K562 treated with DMSO at 1 percent for 12 hours (cell line): ENCODE data around the gene SV2C. TPM values are rescaled to one million over a fixed set of nuclear protein-coding genes. Genes with fewer than 3 reads are reported as not detected.

Experiments used
- total RNA-seq: library from RNA; unstranded; fragments of 300-600 nt; gene quantifications from 2 replicates; pipeline ENCODE4 v1.2.3, GENCODE V29; 2022; ENCODE audit not compliant: insufficient read depth

SV2C gene, protein sequence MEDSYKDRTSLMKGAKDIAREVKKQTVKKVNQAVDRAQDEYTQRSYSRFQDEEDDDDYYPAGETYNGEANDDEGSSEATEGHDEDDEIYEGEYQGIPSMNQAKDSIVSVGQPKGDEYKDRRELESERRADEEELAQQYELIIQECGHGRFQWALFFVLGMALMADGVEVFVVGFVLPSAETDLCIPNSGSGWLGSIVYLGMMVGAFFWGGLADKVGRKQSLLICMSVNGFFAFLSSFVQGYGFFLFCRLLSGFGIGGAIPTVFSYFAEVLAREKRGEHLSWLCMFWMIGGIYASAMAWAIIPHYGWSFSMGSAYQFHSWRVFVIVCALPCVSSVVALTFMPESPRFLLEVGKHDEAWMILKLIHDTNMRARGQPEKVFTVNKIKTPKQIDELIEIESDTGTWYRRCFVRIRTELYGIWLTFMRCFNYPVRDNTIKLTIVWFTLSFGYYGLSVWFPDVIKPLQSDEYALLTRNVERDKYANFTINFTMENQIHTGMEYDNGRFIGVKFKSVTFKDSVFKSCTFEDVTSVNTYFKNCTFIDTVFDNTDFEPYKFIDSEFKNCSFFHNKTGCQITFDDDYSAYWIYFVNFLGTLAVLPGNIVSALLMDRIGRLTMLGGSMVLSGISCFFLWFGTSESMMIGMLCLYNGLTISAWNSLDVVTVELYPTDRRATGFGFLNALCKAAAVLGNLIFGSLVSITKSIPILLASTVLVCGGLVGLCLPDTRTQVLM
- total RNA-seq, result not detected in 2 replicates

DNA sequence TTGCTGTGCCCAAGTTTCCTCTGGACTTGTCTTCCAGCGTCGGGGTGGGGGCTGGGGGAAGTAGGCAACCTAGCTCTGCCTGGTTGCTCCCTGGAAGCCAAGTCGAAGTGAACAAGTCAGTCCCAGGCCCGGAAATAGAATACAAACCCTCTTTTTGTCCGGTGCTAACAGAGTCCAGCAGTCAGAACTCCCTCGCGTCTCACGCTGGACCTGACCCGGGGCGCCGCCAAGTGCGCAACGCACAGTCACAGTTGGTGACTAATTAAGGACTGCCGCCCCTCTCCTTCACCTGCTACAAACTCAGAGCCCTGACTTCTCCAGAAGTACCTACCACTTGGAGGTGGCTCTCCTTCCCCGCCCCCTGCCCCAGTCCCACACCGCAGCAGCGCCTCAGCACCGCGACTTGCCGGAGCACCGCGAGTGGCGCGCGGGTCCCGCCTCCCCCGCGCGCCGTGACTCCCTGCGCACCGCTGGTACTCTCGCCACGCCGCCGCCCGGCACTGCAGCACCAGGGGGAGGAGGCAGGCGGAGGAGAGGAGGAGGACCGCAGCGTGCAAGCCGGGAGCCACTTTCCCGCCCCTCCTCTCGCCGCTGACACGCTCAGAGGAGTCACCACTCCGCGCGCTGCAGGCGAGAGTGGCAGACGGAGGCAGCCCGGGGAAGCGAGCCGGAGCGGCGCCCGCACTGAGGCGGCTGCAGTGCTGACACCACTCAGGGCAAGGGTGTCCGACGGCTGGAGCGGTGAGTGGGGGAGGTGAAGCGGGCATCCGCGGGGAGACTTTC is at the start of gene SV2C:
Gene SV2C (plus strand): TSS at position 612 of the 783 bp plus-strand sequence. CDS start 48,368 bp downstream, outside the sequence.

GRCh38 chr5:76402886-76403765 is 319.9 kb downstream of the SV2C start, which contains the start of gene IQGAP2:
Gene IQGAP2, plus strand, starts transcription at chr5:76403285. Its CDS starts 261 bp downstream, at chr5:76403546.

